Esophagus squamous epithelium (tissue), 5 donors: ENCODE measurements around the gene CAPG. TPM values are rescaled to one million over a fixed set of nuclear protein-coding genes. Genes with fewer than 3 reads are reported as not detected.
"Not testable (repeated sequence)": the region's sequence is repeated elsewhere in the genome, so short reads cannot be mapped to it uniquely, and the experiment has no call there.

Experiments used
- DNase-seq: peaks from one replicate; lab custom pipeline; 2025; lab: John Stamatoyannopoulos, UW
- H3K27ac ChIP-seq, 4 donors: fragments of 200-600 bp; sonication (generic); one replicate each; pipeline ENCODE4 v1.5.1; 2016 to 2019; ENCODE audit warnings: mild to moderate bottlenecking in 1 of 4
- H3K27me3 ChIP-seq, 4 donors: fragments of 200-600 bp; sonication (generic); 1 replicate in 3 of 4; 2 replicates in 1 of 4; pipeline versions ENCODE4 v1.5.1 to v1.6.0; 2017 to 2021; ENCODE audit warnings: antibody characterized with exemption in 1 of 4
- H3K36me3 ChIP-seq, 3 donors: fragments of 200-600 bp; sonication (generic); one replicate each; pipeline ENCODE4 v1.5.1; 2016 to 2019
- H3K4me1 ChIP-seq, 3 donors: fragments of 200-600 bp; sonication (generic); one replicate each; pipeline ENCODE4 v1.5.1; 2017 to 2019
- H3K4me3 ChIP-seq, 4 donors: fragments of 200-600 bp; sonication (generic); 1 replicate in 3 of 4; 2 replicates in 1 of 4; pipeline ENCODE4 v1.5.1; 2016 to 2019; ENCODE audit warnings: mild to moderate bottlenecking in 2 of 4, moderate library complexity in 1 of 4
- H3K9me3 ChIP-seq, 3 donors: fragments of 200-600 bp; sonication (generic); one replicate each; pipeline ENCODE4 v1.5.1; 2016 to 2019
- CTCF ChIP-seq, 6 experiments: fragments of 450-650 bp in 4 of 6; fragments of 200-600 bp in 2 of 6; sonication (generic) in 2 of 6; IDR thresholded peaks; one replicate each; pipeline ENCODE4 v1.5.1; 2016 to 2019; ENCODE audit warnings: antibody characterized with exemption in 6 of 6, mild to moderate bottlenecking in 4 of 6, moderate library complexity in 4 of 6
- POLR2A ChIP-seq, 4 donors: fragments of 450-650 bp; IDR thresholded peaks; one replicate each; pipeline ENCODE4 v1.6.1; 2017; ENCODE audit warnings: antibody characterized with exemption in 4 of 4, mild to moderate bottlenecking in 4 of 4, moderate library complexity in 3 of 4
- WGBS, 2 donors: methylation state at CpG; one replicate each; pipeline ENCODE4 v1.1.5; 2018; 5-methylcytosine and 5-hydroxymethylcytosine counted together
- intact Hi-C: fragments of 100-400 bp; cut with DNase I; formaldehyde crosslinking; loops from one replicate; pipeline ENCODE4 v1.15.0; 2022
- total RNA-seq, 4 donors: library from RNA; depleted of rRNA; stranded (reverse); fragments of >200 nt; gene quantifications; one replicate each; pipeline ENCODE4 v1.1.0, GENCODE V29; 2016
- donor health status: DM: yes; HTN: yes; CAD: no.

CAPG gene
- total RNA-seq, 4 donors from 2014 or later, result 185 to 301 (median 221) TPM

- no peak for DNase-seq
- intact Hi-C loops, result no loop called here
- Histone ChIP-seq H3K4me1 (peaks cover 0 to under 1% (median 0%) of the 10 kb centered on the region in 3 donors), H3K36me3 (peaks cover 0 to 84% (median 22%) of the 10 kb centered on the region in 3 donors), H3K4me3 (no peak overlapping the region), H3K27me3 (no peaks in the 10 kb centered on the region), H3K9me3 (no peaks in the 10 kb centered on the region), H3K27ac (no peak overlapping the region)
- TF ChIP-seq CTCF (IDR thresholded peaks at IDR 0.05), result no peak
- TF ChIP-seq POLR2A (IDR thresholded peaks at IDR 0.05), result no peak
- WGBS, 2 donors, result 76 to 89% methylated on average over 4 of the region's 4 CpGs
Observed at GRCh38 chr2:85383850-85384249, 26.3 kb downstream of the CAPG start.

GRCh38 chr2:85383151-85383550, 27.0 kb downstream of the CAPG start:
- H3K9me3 ChIP-seq, H3K4me1 ChIP-seq, DNase-seq, intact Hi-C loops, H3K27ac ChIP-seq, H3K4me3 ChIP-seq, H3K27me3 ChIP-seq: not testable (repeated sequence)
- 85 to 93% methylated on average over 3 to 5 of the region's 5 CpGs for WGBS, 2 donors
- H3K36me3 ChIP-seq, result peaks cover 0 to 84% (median 22%) of the 10 kb centered on the region in 3 donors

GRCh38 chr2:85380048-85380447, 30.1 kb downstream of the CAPG start:
- DNase-seq, result no peak
- no peaks in the 10 kb centered on the region for H3K9me3 ChIP-seq
- intact Hi-C loops, result no loop called here
- no peak overlapping the region for H3K4me3 ChIP-seq
- peaks cover 6 to 26% (median 13%) of the 10 kb centered on the region in 3 donors for H3K4me1 ChIP-seq
- peaks cover 0 to 84% (median 14%) of the 10 kb centered on the region in 3 donors for H3K36me3 ChIP-seq
- H3K27ac ChIP-seq, result no peak overlapping the region
- TF ChIP-seq POLR2A (IDR thresholded peaks at IDR 0.05) (no peak), CTCF (IDR thresholded peaks at IDR 0.05) (no peak)
- 53 to 66% methylated on average over 1 of the region's 1 CpG for WGBS, 2 donors
- H3K27me3 ChIP-seq, result no peaks in the 10 kb centered on the region

- peaks cover 6 to 26% (median 13%) of the 10 kb centered on the region in 3 donors for H3K4me1 ChIP-seq
- H3K36me3 ChIP-seq, result peaks cover 0 to 72% (median 6%) of the 10 kb centered on the region in 3 donors
- no peaks in the 10 kb centered on the region for H3K9me3 ChIP-seq
- no peaks in the 10 kb centered on the region for H3K27me3 ChIP-seq
- no peak for TF ChIP-seq CTCF (IDR thresholded peaks at IDR 0.05)
- TF ChIP-seq POLR2A (IDR thresholded peaks at IDR 0.05), result no peak
- WGBS, 2 donors, result 51 to 69% methylated on average over 5 of the region's 5 CpGs
- no peak overlapping the region for H3K4me3 ChIP-seq
- intact Hi-C loops, result no loop called here
- no peak for DNase-seq
- peak overlapping the region in 3 of 4 donors; percentile 16 to 64 (median 31) for H3K27ac ChIP-seq
Observed at GRCh38 chr2:85378257-85378656, 31.9 kb downstream of the CAPG start.

GRCh38 chr2:85377083-85377482, 33.1 kb downstream of the CAPG start:
- Histone ChIP-seq H3K4me1 (peaks cover 6 to 26% (median 13%) of the 10 kb centered on the region in 3 donors), H3K27ac (peak overlapping the region in 3 of 4 donors; percentile 4 to 64 (median 31)), H3K36me3 (peaks cover 0 to 72% (median 6%) of the 10 kb centered on the region in 3 donors), H3K27me3 (no peaks in the 10 kb centered on the region), H3K4me3 (no peak overlapping the region), H3K9me3 (no peaks in the 10 kb centered on the region)
- 68 to 79% methylated on average over 5 to 7 of the region's 11 CpGs for WGBS, 2 donors
- intact Hi-C loops, result no loop called here
- TF ChIP-seq POLR2A (IDR thresholded peaks at IDR 0.05) (no peak), CTCF (IDR thresholded peaks at IDR 0.05) (no peak)
- no peak for DNase-seq
